BJ (cell line): ENCODE results near the gene SCRG1. TPM values are rescaled to one million over a fixed set of nuclear protein-coding genes. Genes with fewer than 3 reads are reported as not detected.

Experiments used
- CTCF ChIA-PET: fragments of 350-600 bp; formaldehyde crosslinking; extraction: SDS; loops from one replicate; lab custom pipeline; 2021; ENCODE audit warnings: antibody characterized with exemption, inconsistent platforms; lab: Yijun Ruan, JAX
- POLR2A ChIA-PET: fragments of 300-600 bp; sonication (Branson Sonifier 250); formaldehyde crosslinking; extraction: SDS; loops from one replicate; lab custom pipeline; 2021; ENCODE audit warnings: antibody characterized with exemption; lab: Charles Lee
- DNase-seq: peaks from one replicate; pipeline ENCODE4 v3.0.0-alpha.2; 2011; ENCODE audit warnings: low read depth
- H3K27me3 ChIP-seq: 2 replicates; pipeline ENCODE4 v1.6.0; 2011; ENCODE audit warnings: low read length; ENCODE audit not compliant: control insufficient read depth, insufficient read depth
- H3K36me3 ChIP-seq: 2 replicates; pipeline ENCODE4 v1.5.1; 2011; ENCODE audit warnings: low read length; ENCODE audit not compliant: control insufficient read depth, insufficient read depth
- H3K4me3 ChIP-seq: 2 replicates; pipeline ENCODE4 v1.5.1; 2011; ENCODE audit warnings: low read depth, mild to moderate bottlenecking, control low read depth, low read length
- CTCF ChIP-seq: IDR thresholded peaks from 2 replicates; pipeline ENCODE4 v1.5.1; 2011; ENCODE audit warnings: low read depth, mild to moderate bottlenecking, control low read depth, inconsistent platforms, low read length, moderate library complexity; ENCODE audit not compliant: insufficient read depth
- polyA plus RNA-seq: library from polyadenylated mRNA; depleted of rRNA; stranded (reverse); fragments of >200 nt; gene quantifications from 2 replicates; pipeline ENCODE4 v1.2.3, GENCODE V29; 2011

Gene SCRG1
- polyA plus RNA-seq, 1 experiment, result 0.47 TPM

DNA sequence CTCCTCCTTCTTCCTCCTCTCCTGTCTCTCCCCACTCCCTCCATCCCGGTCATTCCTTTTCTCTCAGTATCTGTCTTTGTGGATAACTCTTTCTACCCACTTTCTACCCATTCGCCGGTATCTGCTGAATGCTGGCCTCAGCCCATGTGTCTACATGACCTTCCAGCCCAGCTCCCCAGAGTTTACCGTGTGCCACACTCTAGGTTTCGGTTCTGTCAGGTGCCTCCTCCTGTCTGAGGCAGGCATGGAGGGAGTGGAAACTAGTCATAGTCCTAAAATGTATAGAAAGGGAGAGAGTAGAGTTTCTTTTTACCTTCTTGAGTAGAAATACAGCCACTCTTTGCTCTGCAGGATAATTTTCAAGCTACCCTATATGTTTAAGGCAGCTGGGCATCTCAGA lies 33.5 kb upstream of the SCRG1 start:
- H3K27me3 ChIP-seq, result no peaks in the 10 kb centered on the region
- no peak overlapping the region for H3K4me3 ChIP-seq
- no peak for DNase-seq
- H3K36me3 ChIP-seq, result no peaks in the 10 kb centered on the region
- TF ChIP-seq CTCF, result no peak
- ChIA-PET POLR2A (no interaction called here), CTCF (interaction anchor here (0.9 to 1.3 kb wide), 3 partner anchors 9 to 62 kb away, joined by 3 to 4 read pairs (median 4); no protein-coding TSS in a partner anchor)

- TF ChIP-seq CTCF, result no peak
- H3K27me3 ChIP-seq, result no peaks in the 10 kb centered on the region
- no peak for DNase-seq
- H3K4me3 ChIP-seq, result no peak overlapping the region
- CTCF ChIA-PET, result interaction anchor here (0.8 to 2.6 kb wide), 6 partner anchors 8 to 107 kb away, joined by 3 to 19 read pairs (median 5); no protein-coding TSS in a partner anchor
- POLR2A ChIA-PET, result interaction anchor here (1.3 kb wide), 1 partner anchor 92 kb away, joined by 5 read pairs; the partner anchor contains the start of gene HMGB2
- H3K36me3 ChIP-seq, result no peaks in the 10 kb centered on the region
Measured at GRCh38 chr4:173426064-173426463, 27.1 kb upstream of the SCRG1 start.

DNA sequence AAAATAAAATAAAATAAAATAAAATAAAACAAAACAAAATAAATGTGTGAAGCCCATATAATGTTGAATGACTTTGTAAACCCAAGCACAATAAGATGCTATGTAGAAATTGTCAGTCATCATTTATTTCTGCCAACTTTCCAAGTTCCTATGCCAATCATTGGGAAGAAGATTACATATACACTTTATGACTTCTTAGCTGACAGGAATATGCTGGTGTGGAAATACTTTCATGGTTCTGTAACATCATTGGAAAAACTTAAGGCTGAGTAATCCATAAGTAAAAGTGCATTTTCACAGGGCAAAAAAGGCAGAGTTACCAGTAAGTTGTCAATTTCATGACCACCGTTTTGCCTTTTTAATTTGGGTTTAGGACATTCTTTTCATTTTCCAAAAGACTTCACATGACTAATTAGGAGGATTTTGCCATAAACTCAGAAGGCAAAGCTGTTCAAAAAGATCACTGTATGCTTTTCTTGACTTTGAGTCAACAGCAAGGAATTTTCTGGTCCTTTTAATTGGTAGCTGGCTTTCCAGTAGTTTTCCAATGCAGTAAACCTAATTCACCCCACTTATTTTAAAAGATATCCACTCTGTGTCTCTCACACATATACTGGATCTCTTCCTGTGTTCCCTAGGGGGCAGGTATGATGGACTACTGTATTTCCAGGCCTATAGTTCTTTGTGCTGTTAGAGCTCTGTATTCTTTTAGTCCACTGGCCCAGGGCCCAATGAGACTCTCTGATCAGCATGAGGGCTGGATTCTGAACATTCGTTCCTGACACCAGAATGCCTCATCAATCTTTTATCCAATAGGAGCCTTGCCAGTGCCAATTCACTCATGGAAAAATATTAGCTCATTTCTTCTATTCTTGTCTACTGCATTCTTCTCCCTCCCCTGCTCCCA lies 26.2 kb upstream of the SCRG1 start:
- peak; percentile 31 for DNase-seq
- POLR2A ChIA-PET, result interaction anchor here (1.3 kb wide), 1 partner anchor 91 kb away, joined by 5 read pairs; the partner anchor contains the start of gene HMGB2
- Histone ChIP-seq H3K27me3 (no peaks in the 10 kb centered on the region), H3K4me3 (no peak overlapping the region), H3K36me3 (no peaks in the 10 kb centered on the region)
- CTCF ChIA-PET, result interaction anchor here (0.6 to 2.6 kb wide), 10 partner anchors 10 to 106 kb away, joined by 3 to 19 read pairs (median 3); no protein-coding TSS in a partner anchor
- TF ChIP-seq CTCF, result no peak

DNA sequence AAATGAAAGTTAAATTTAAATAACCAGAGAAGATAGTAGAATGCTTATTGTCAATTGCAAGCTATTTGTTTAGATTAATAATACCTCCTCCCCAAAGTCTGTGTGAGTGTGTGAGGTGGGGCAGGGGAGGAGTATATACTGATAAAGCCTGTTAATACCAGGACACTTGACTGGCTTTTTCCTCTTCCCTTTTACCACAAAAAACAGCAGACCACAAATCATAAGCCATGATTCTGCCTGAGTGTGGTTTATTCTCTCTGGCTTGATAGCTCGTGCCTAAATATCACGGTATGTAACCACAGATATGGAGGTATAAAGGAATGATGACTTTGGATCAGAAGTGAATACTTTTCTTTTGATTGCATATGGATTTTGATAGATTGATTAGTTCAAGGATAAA lies 21.9 kb upstream of the SCRG1 start:
- Histone ChIP-seq H3K4me3 (no peak overlapping the region), H3K27me3 (no peaks in the 10 kb centered on the region), H3K36me3 (no peaks in the 10 kb centered on the region)
- ChIA-PET POLR2A (interaction anchor here (0.6 kb wide), 1 partner anchor 72 kb away, joined by 16 read pairs; no protein-coding TSS in a partner anchor), CTCF (interaction anchor here (0.7 to 11.5 kb wide), 28 partner anchors 9 to 163 kb away, joined by 3 to 186 read pairs (median 4); partner anchors contain the start of gene HMGB2)
- TF ChIP-seq CTCF, result no peak
- no peak for DNase-seq

- no peak overlapping the region for H3K4me3 ChIP-seq
- no peak for DNase-seq
- CTCF ChIA-PET, result interaction anchor here (0.7 to 11.5 kb wide), 28 partner anchors 9 to 162 kb away, joined by 3 to 186 read pairs (median 4); partner anchors contain the start of gene HMGB2
- peak; percentile 38 for TF ChIP-seq CTCF
- H3K27me3 ChIP-seq, result no peaks in the 10 kb centered on the region
- H3K36me3 ChIP-seq, result no peaks in the 10 kb centered on the region
- POLR2A ChIA-PET, result interaction anchor here (0.6 kb wide), 1 partner anchor 73 kb away, joined by 16 read pairs; no protein-coding TSS in a partner anchor
Measured at GRCh38 chr4:173420324-173420752, 21.4 kb upstream of the SCRG1 start.
